Right lung (tissue), 5 donors: ENCODE measurements around the gene ZNF425. TPM values are rescaled to one million over a fixed set of nuclear protein-coding genes. Genes with fewer than 3 reads are reported as not detected.
"Not testable (repeated sequence)": the region's sequence is repeated elsewhere in the genome, so short reads cannot be mapped to it uniquely, and the experiment has no call there.

ENCODE experiments used
- DNase-seq, 2 donors: peaks; one replicate each; pipeline ENCODE4 v3.0.0-alpha.2; 2013
- polyA plus RNA-seq, 5 donors: library from polyadenylated mRNA; unstranded; fragments of 120-200 nt; gene quantifications; one replicate each; pipeline versions ENCODE4 v1.2.1 to v1.2.3, GENCODE V29; 2013; ENCODE audit warnings: inconsistent platforms in 1 of 5, low replicate concordance in 1 of 5; ENCODE audit not compliant: insufficient read length in 5 of 5, insufficient read depth in 1 of 5

Gene ZNF425
- polyA plus RNA-seq, 5 donors = 3.7 to 6.0 (median 5.0) TPM

DNA sequence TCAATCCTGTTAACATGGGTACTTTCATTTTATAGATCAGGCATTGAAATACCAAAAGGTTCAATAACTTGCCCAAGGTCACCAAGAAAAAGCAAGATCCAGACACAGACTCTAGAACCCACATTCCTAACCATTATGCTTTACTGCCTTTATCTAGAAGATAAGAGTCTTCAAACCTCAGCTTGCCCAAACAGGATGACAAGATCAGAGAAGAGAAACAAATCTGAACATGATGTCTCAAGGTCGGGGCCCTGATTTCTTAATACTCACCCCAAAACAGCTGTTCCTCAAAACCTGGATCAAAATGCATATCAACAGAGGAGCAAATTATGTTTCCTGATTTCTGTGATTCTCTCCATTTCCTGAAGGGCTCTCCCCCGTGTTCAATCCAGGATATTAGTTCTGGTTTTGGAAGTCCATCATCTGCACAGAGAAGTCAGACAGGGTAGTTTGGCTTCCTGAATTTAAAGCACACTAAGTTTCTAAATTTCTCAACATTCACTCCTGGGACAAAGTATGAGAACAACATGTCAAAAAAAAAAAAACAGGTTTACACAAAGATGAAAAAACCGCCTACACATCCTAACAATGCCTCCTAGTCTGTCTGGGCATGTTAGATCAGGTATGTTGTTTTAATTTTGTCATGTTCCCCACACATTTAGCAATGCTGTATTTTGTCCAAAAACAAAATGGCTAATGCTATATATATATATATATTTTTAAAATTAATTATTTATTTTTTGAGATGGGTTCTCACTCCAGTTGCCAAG, 51.8 kb downstream of the ZNF425 start:
- DNase-seq = no peak

DNA sequence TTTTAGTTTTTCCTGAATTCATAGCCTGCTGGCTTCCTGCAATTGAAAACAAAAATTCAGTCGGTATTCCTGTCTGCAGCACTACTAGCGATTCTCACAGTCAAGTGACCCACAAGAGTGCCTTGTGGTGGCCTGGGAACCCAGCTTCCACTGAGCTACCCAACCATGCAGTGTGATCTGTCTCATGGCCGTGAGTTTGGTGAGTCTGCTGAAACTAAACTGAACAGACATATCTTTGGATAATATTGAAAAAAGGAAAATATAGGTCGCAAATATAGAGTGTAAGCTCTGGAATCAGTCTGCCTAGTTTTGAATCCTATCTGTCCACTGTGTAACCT, 53.7 kb downstream of the ZNF425 start:
- DNase-seq = no peak

DNA sequence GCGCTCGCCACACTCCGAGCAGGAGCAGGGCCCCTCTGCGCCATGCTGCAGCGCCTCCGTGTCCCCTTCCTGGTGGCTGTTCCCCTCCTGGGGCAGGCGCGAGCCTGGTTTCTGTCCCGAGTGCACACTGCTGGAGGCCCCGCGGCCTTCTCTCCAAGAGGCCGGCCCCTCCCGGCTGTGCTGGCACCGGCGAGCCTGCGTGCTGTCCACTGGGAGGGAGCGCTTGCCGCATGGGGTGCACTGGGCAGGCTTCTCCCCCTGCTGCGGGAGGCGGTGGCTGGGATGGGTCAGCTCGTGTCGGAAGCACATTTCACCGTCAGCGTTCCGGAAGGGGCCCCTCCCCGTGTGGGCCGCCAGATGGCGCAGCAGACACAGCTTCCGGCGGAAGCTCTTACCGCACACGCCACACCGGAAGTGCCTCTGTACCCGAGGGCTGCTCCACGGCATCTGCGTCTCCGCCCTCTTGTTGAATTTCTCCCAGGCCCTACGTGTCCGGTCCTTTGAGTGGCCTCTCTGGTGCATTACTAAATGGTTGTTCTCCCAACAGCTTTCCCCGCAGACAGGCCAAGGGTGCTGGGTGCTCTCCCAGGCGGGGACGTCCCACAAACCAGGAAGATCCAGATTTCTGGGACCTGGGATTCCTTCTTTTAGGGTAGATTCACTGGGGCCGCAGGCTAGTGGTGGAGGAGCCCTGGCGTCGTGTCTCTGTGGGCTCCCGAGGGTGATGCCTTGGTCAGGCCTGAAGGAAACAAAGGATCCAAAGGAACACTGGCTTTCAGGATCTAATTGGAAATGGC, 54.3 kb downstream of the ZNF425 start:
- DNase-seq = no peak

- DNase-seq = no peak
Measured at GRCh38 chr7:149071182-149071635, 54.9 kb downstream of the ZNF425 start.

GRCh38 chr7:149070372-149071125, 55.6 kb downstream of the ZNF425 start:
- DNase-seq = no peak

DNA sequence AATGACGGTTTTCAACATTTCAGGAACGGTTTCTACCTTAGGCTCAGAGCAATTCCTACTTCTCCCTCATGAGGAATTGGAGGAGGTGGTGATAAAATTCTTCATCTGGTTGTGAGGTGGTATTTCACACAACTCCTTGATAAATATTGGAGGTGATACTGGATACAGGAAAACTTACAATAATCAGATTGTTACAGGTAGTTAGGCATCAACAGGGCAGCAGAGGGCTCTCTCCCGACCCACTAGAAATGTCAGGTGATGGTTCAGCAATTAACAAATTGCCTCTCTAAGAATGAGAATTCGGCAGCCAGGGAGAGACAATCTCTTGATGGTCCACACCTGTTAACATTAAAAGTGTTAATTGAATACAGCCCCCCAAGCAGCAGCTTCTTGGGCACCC, 58.3 kb downstream of the ZNF425 start:
- no peak for DNase-seq

GRCh38 chr7:149063476-149063875, 62.6 kb downstream of the ZNF425 start:
- no peak for DNase-seq

DNA sequence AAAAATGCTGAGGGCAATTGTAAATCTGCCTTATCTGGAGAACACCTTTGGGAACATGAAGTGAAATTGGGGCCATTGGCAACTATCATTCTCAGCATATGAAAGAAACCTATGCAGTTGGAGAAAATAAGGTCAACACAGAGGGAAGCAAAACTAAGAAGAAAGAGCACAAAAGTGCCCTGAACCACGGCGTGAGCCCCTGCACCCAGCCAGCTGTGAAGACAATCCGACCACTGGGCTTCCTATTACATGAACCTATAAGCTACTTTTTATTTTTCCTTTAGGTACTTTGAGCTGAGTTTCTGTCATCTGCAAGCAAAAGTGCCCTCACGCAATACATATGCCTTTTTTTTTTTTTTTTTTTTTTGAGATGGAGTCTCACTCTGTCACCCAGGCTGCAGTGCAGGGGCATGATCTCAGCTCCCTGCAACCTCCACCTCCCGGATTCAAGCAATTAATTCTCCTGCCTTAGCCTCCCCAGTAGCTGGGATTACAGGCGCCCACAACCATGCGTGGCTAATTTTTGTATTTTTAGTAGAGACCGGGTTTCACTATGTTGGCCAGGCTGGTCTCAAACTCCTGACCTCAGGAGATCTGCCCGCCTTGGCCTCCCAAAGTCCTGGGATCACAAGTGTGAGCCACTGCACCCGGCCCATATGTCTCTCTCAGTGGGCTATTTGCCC, 63.8 kb downstream of the ZNF425 start:
- not testable (repeated sequence) for DNase-seq

DNA sequence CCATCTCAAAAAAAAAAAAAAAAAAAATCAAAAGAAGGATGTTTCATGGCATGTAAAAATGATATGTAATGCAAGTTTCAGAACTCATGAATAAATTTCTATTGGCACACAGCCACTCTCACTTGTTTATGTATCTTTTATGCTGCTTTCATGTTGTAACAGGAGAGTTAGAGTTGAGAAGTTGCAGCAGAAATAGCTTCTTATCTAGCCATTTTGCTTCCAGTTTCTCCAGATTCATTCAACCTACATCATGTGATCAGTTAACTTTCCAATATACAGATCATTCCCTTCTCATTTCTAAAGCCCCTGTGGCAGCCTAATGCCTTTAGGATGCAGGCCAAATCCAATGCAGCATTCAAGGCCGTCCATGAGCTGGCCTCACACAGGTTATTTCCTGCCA, 66.0 kb downstream of the ZNF425 start:
- no peak for DNase-seq

GRCh38 chr7:149053885-149054284, 72.2 kb downstream of the ZNF425 start:
- no peak for DNase-seq

- no peak for DNase-seq
Measured at GRCh38 chr7:149053384-149053783, 72.7 kb downstream of the ZNF425 start.

Other genes starting within 250 kb of the ZNF425 start
- gene EZH2, start 242.0 kb downstream of the ZNF425 start, polyA plus RNA-seq = 10 to 100 TPM; 35.0 to 61.3 (median 48.7) TPM
- 100 to 1,000 TPM; 142 to 177 (median 164) TPM for gene PDIA4, start 97.8 kb downstream of the ZNF425 start, polyA plus RNA-seq
- gene ZNF786, start 35.6 kb downstream of the ZNF425 start, polyA plus RNA-seq = 1 to 10 TPM; 6.0 to 7.6 (median 6.7) TPM
- gene ZNF398, start 21.1 kb upstream of the ZNF425 start, polyA plus RNA-seq = 10 to 100 TPM; 11.5 to 13.4 (median 12.2) TPM
- 10 to 100 TPM; 20.7 to 28.5 (median 25.3) TPM for gene ZNF282, start 69.2 kb upstream of the ZNF425 start, polyA plus RNA-seq
- 10 to 100 TPM; 13.6 to 17.6 (median 16.2) TPM for gene ZNF212, start 113.3 kb upstream of the ZNF425 start, polyA plus RNA-seq
- 10 to 100 TPM; 12.2 to 20.4 (median 18.6) TPM for gene ZNF783, start 135.9 kb upstream of the ZNF425 start, polyA plus RNA-seq